Neural cell (in vitro differentiated cells): ENCODE data around the gene ACOT12. TPM values are rescaled to one million over a fixed set of nuclear protein-coding genes. Genes with fewer than 3 reads are reported as not detected.

ENCODE experiments used
- H2AFZ ChIP-seq: fragments of 200-600, 300-800 bp; sonication (generic), shearing (Covaris generic); 2 replicates; pipeline ENCODE4 v1.6.0; 2014; ENCODE audit warnings: low read depth, mild to moderate bottlenecking, antibody characterized with exemption, low read length, moderate library complexity
- H3F3A ChIP-seq: fragments of 200-600 bp; shearing (Covaris generic); 2 replicates; pipeline ENCODE4 v1.6.1; 2016; ENCODE audit warnings: mild to moderate bottlenecking, moderate library complexity, mixed read lengths, antibody characterized with exemption, low read length; ENCODE audit not compliant: insufficient read depth, poor library complexity, severe bottlenecking
- H3K27ac ChIP-seq: fragments of 200-600, 300-800 bp; sonication (generic), shearing (Covaris generic); 2 replicates; pipeline ENCODE4 v1.5.1; 2014; ENCODE audit warnings: mild to moderate bottlenecking, low read length, moderate library complexity
- H3K27me3 ChIP-seq: fragments of 300-800, 200-600 bp; sonication (generic), shearing (Covaris generic); 2 replicates; pipeline ENCODE4 v1.6.0; 2014; ENCODE audit warnings: mild to moderate bottlenecking, low read depth, low read length, moderate library complexity; ENCODE audit not compliant: insufficient read depth
- H3K36me3 ChIP-seq: fragments of 300-800, 200-600 bp; sonication (generic), shearing (Covaris generic); 2 replicates; pipeline ENCODE4 v1.5.1; 2014; ENCODE audit warnings: mild to moderate bottlenecking, antibody characterized with exemption, low read length, moderate library complexity; ENCODE audit not compliant: insufficient read depth
- H3K4me2 ChIP-seq: fragments of 300-800, 200-600 bp; sonication (generic), shearing (Covaris generic); 2 replicates; pipeline ENCODE4 v1.6.0; 2014; ENCODE audit warnings: mild to moderate bottlenecking, low read length
- H3K4me3 ChIP-seq: fragments of 300-800, 200-600 bp; sonication (generic), shearing (Covaris generic); 2 replicates; pipeline ENCODE4 v1.5.1; 2014; ENCODE audit warnings: mild to moderate bottlenecking, low read length, moderate library complexity
- H3K79me2 ChIP-seq: fragments of 200-600 bp; shearing (Covaris generic); replicated peaks from 2 replicates; pipeline ENCODE4 v1.6.0; 2014; ENCODE audit warnings: mild to moderate bottlenecking, low read length, moderate library complexity; ENCODE audit not compliant: insufficient read depth
- H3K9ac ChIP-seq: fragments of 300-800, 200-600 bp; sonication (generic), shearing (Covaris generic); 2 replicates; pipeline ENCODE4 v1.6.1; 2016; ENCODE audit warnings: mild to moderate bottlenecking, low read length, mixed read lengths
- H3K9me2 ChIP-seq: fragments of 200-600 bp; shearing (Covaris generic); 2 replicates; pipeline ENCODE4 v1.6.1; 2016; ENCODE audit warnings: mild to moderate bottlenecking, low read length, mixed read lengths; ENCODE audit not compliant: insufficient read depth
- H3K9me3 ChIP-seq: fragments of 200-600, 300-800 bp; sonication (generic), shearing (Covaris generic); 2 replicates; pipeline ENCODE4 v1.6.1; 2016; ENCODE audit warnings: mild to moderate bottlenecking, mixed run types, low read length, moderate library complexity, mixed read lengths
- H4K20me1 ChIP-seq: fragments of 200-600 bp; shearing (Covaris generic); 2 replicates; pipeline ENCODE4 v1.6.1; 2016; ENCODE audit warnings: mild to moderate bottlenecking, mixed run types; ENCODE audit not compliant: insufficient read depth
- EP300 ChIP-seq: fragments of 450-650 bp; conservative IDR thresholded peaks from 2 replicates; pipeline ENCODE4 v1.6.1; 2014; ENCODE audit warnings: antibody characterized with exemption, mild to moderate bottlenecking, moderate library complexity; ENCODE audit not compliant: poor library complexity, severe bottlenecking
- EZH2 ChIP-seq: fragments of 200-600, 300-800 bp; shearing (Covaris generic), sonication (generic); IDR thresholded peaks from 2 replicates; pipeline ENCODE4 v1.6.1; 2014; ENCODE audit warnings: antibody characterized with exemption, low read length, borderline replicate concordance, mild to moderate bottlenecking; ENCODE audit not compliant: insufficient read depth, poor library complexity, severe bottlenecking
- MXI1 ChIP-seq: fragments of 450-650 bp; conservative IDR thresholded peaks from 2 replicates; pipeline ENCODE4 v1.6.1; 2014; ENCODE audit warnings: antibody characterized with exemption, mild to moderate bottlenecking; ENCODE audit not compliant: poor library complexity, severe bottlenecking
- POLR2AphosphoS5 ChIP-seq: IDR thresholded peaks from 2 replicates; pipeline ENCODE4 v1.6.1; 2012
- RAD21 ChIP-seq: fragments of 450-650 bp; conservative IDR thresholded peaks from 2 replicates; pipeline ENCODE4 v1.6.1; 2014; ENCODE audit warnings: antibody characterized with exemption, mild to moderate bottlenecking, moderate library complexity
- SMC3 ChIP-seq: fragments of 450-650 bp; conservative IDR thresholded peaks from 2 replicates; pipeline ENCODE4 v1.6.1; 2014; ENCODE audit warnings: antibody characterized with exemption, mild to moderate bottlenecking, moderate library complexity; ENCODE audit not compliant: poor library complexity
- TAF1 ChIP-seq: IDR thresholded peaks from 2 replicates; pipeline ENCODE4 v1.6.1; 2012; ENCODE audit warnings: low read depth
- polyA plus RNA-seq: library from polyadenylated mRNA; depleted of rRNA; stranded (reverse); fragments of >200 nt; gene quantifications from 2 replicates; pipeline ENCODE4 v1.2.3, GENCODE V29; 2014
- TF ChIP-seq, protein P1 (sequence below): IDR thresholded peaks from 2 replicates; pipeline ENCODE4 v1.6.1; 2012; ENCODE audit warnings: borderline replicate concordance
- TF ChIP-seq, protein P2 (sequence below): fragments of 450-650 bp; IDR thresholded peaks from 2 replicates; pipeline ENCODE4 v1.5.1; 2014; ENCODE audit warnings: antibody characterized with exemption, mild to moderate bottlenecking, moderate library complexity; ENCODE audit not compliant: poor library complexity, severe bottlenecking

ACOT12 gene
- polyA plus RNA-seq, 1 donor from 2014 or later, result 1.2 TPM

DNA sequence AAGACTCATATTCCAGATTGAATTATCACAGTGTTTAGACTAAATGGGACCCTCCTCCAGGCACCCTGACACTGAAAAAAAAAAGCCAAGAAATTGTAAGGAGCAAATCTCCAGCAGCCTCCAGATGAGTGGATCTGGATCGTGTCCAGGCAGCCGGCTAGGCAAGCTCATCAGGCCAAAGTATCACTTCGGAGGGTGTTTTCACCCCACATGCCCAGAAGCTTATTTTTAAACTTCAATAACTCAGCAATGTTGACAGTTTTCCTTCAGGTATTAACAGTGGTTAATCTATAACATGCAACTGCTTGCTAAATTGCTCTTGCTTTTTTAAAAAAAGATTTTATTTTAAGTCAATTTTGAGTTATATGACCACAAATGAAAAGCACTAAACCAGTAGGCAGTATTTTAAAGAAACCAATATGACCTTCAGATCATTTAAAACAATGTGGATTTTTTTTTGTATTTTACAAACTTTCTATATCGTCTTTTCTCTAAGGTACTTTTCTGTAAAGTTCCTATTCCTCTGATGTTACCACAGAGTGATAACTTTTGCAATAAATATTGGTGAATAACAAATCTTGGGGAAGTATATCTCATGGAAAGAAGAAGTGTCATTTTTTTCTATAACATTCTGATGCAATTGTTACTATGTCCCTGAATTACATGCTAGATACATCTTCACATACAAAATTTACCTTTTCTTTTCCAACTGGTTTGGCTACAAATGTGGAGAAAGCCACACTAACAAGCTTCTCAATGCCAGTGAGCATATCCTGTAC lies 30.7 kb downstream of the ACOT12 start:
- H3K9me3 ChIP-seq, result no peaks in the 10 kb centered on the region
- no peaks in the 10 kb centered on the region for H3K79me2 ChIP-seq
- no peak overlapping the region for H3K4me3 ChIP-seq
- no peaks in the 10 kb centered on the region for H3K9me2 ChIP-seq
- no peak overlapping the region for H3K4me2 ChIP-seq
- H4K20me1 ChIP-seq, result no peaks in the 10 kb centered on the region
- no peaks in the 10 kb centered on the region for H3K27me3 ChIP-seq
- no peaks in the 10 kb centered on the region for H3K36me3 ChIP-seq
- no peak overlapping the region for H2AFZ ChIP-seq
- no peak overlapping the region for H3K9ac ChIP-seq
- H3K27ac ChIP-seq, result no peak overlapping the region
- no peaks in the 10 kb centered on the region for H3F3A ChIP-seq
- TF ChIP-seq MXI1 (no peak), TAF1 (no peak), EZH2 (no peak), SMC3 (no peak), EP300 (no peak), POLR2AphosphoS5 (no peak), RAD21 (no peak)
- TF ChIP-seq, protein P1, sequence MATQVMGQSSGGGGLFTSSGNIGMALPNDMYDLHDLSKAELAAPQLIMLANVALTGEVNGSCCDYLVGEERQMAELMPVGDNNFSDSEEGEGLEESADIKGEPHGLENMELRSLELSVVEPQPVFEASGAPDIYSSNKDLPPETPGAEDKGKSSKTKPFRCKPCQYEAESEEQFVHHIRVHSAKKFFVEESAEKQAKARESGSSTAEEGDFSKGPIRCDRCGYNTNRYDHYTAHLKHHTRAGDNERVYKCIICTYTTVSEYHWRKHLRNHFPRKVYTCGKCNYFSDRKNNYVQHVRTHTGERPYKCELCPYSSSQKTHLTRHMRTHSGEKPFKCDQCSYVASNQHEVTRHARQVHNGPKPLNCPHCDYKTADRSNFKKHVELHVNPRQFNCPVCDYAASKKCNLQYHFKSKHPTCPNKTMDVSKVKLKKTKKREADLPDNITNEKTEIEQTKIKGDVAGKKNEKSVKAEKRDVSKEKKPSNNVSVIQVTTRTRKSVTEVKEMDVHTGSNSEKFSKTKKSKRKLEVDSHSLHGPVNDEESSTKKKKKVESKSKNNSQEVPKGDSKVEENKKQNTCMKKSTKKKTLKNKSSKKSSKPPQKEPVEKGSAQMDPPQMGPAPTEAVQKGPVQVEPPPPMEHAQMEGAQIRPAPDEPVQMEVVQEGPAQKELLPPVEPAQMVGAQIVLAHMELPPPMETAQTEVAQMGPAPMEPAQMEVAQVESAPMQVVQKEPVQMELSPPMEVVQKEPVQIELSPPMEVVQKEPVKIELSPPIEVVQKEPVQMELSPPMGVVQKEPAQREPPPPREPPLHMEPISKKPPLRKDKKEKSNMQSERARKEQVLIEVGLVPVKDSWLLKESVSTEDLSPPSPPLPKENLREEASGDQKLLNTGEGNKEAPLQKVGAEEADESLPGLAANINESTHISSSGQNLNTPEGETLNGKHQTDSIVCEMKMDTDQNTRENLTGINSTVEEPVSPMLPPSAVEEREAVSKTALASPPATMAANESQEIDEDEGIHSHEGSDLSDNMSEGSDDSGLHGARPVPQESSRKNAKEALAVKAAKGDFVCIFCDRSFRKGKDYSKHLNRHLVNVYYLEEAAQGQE, result no peak
- TF ChIP-seq, protein P2, sequence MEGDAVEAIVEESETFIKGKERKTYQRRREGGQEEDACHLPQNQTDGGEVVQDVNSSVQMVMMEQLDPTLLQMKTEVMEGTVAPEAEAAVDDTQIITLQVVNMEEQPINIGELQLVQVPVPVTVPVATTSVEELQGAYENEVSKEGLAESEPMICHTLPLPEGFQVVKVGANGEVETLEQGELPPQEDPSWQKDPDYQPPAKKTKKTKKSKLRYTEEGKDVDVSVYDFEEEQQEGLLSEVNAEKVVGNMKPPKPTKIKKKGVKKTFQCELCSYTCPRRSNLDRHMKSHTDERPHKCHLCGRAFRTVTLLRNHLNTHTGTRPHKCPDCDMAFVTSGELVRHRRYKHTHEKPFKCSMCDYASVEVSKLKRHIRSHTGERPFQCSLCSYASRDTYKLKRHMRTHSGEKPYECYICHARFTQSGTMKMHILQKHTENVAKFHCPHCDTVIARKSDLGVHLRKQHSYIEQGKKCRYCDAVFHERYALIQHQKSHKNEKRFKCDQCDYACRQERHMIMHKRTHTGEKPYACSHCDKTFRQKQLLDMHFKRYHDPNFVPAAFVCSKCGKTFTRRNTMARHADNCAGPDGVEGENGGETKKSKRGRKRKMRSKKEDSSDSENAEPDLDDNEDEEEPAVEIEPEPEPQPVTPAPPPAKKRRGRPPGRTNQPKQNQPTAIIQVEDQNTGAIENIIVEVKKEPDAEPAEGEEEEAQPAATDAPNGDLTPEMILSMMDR, result no peak

DNA sequence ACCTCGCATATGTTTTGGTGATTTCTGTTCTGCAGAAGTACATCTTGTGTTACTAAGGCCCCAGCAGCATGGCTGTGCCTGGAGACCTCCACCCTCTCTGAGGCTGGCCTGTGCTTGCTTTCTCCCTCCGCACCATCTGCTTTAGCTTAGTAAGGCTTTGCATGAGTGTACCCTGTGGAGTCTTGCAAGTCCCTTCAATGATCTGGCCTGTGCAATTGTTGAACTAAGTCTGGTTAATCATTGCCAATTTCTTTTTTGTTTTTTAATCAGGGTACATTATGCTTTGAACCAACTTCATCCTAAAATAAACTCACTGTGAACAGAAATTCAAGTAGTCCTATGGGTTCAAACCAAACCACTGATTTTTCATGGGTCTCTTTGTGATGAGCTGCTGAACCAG lies 32.3 kb downstream of the ACOT12 start:
- Histone ChIP-seq H3K27me3 (no peaks in the 10 kb centered on the region), H3K36me3 (no peaks in the 10 kb centered on the region), H3K4me2 (no peak overlapping the region), H4K20me1 (no peaks in the 10 kb centered on the region), H3F3A (no peaks in the 10 kb centered on the region), H3K4me3 (no peak overlapping the region), H3K9ac (no peak overlapping the region), H3K9me2 (no peaks in the 10 kb centered on the region), H3K79me2 (no peaks in the 10 kb centered on the region), H3K9me3 (no peaks in the 10 kb centered on the region), H2AFZ (no peak overlapping the region), H3K27ac (no peak overlapping the region)
- TF ChIP-seq, protein P2, result no peak
- TF ChIP-seq POLR2AphosphoS5 (no peak), SMC3 (no peak), EP300 (no peak), MXI1 (no peak), TAF1 (no peak), EZH2 (no peak), RAD21 (no peak)
- TF ChIP-seq, protein P1, result no peak
